CD4-positive, alpha-beta T cell (primary cell): Measurements from ENCODE around the gene TMEM54. TPM values are rescaled to one million over a fixed set of nuclear protein-coding genes. Genes with fewer than 3 reads are reported as not detected.

Experiments
- ATAC-seq: fragments of 200-7000 bp; cut with Tn5 transposase; one replicate; pipeline ENCODE4 v1.10.0; 2022; ENCODE audit warnings: mild to moderate bottlenecking; ENCODE audit not compliant: poor library complexity
- CTCF ChIA-PET: fragments of 350-600 bp; sonication (Branson Sonifier 250); formaldehyde crosslinking; loops from one replicate; lab custom pipeline; 2021; ENCODE audit warnings: antibody characterized with exemption, inconsistent platforms; lab: Charles Lee
- POLR2A ChIA-PET: fragments of 350-600 bp; sonication (Branson Sonifier 250); formaldehyde crosslinking; loops from one replicate; lab custom pipeline; 2021; ENCODE audit warnings: antibody characterized with exemption, inconsistent platforms; lab: Charles Lee
- DNase-seq, 14 experiments: peaks; one replicate each; pipeline ENCODE4 v3.0.0-alpha.2; 2013 to 2020; ENCODE audit warnings: mixed read lengths in 2 of 14
- H3K27ac ChIP-seq, 2 donors: one replicate each; pipeline versions ENCODE4 v1.5.1 to v1.7.0; 2013; ENCODE audit warnings: low read length in 2 of 2, low read depth in 1 of 2, mild to moderate bottlenecking in 1 of 2
- H3K27me3 ChIP-seq, 2 experiments: 1 replicate in 1 of 2; 2 replicates in 1 of 2; pipeline versions ENCODE4 v1.6.1 to v1.7.0; 2013; ENCODE audit warnings: low read length in 2 of 2, control low read depth in 1 of 2, mild to moderate bottlenecking in 1 of 2, moderate library complexity in 1 of 2; ENCODE audit not compliant: insufficient read depth in 2 of 2, control insufficient read depth in 1 of 2
- H3K36me3 ChIP-seq: one replicate; pipeline ENCODE4 v1.6.1; 2013; ENCODE audit warnings: low read length, control low read depth; ENCODE audit not compliant: insufficient read depth
- H3K4me1 ChIP-seq: one replicate; pipeline ENCODE4 v1.6.1; 2013; ENCODE audit warnings: low read length, control low read depth; ENCODE audit not compliant: insufficient read depth
- H3K4me3 ChIP-seq: one replicate; pipeline ENCODE4 v1.5.1; 2013; ENCODE audit warnings: mild to moderate bottlenecking, low read length, moderate library complexity
- H3K9me3 ChIP-seq, 2 experiments: 1 replicate in 1 of 2; 2 replicates in 1 of 2; pipeline versions ENCODE4 v1.6.1 to v1.7.0; 2013; ENCODE audit warnings: low read length in 2 of 2, mild to moderate bottlenecking in 2 of 2, control low read depth in 1 of 2, moderate library complexity in 1 of 2; ENCODE audit not compliant: control insufficient read depth in 1 of 2, insufficient read depth in 1 of 2
- H3K27ac Mint-ChIP-seq: one replicate; pipeline ENCODE4 v1.8.0; 2020; ENCODE audit warnings: mixed read lengths
- H3K27me3 Mint-ChIP-seq: one replicate; pipeline ENCODE4 v1.8.0; 2021; ENCODE audit warnings: mixed read lengths
- H3K36me3 Mint-ChIP-seq: one replicate; pipeline ENCODE4 v1.8.0; 2021; ENCODE audit warnings: low read depth, mixed read lengths
- H3K4me1 Mint-ChIP-seq: one replicate; pipeline ENCODE4 v1.8.0; 2021; ENCODE audit warnings: low read depth, mixed read lengths
- H3K4me3 Mint-ChIP-seq: one replicate; pipeline ENCODE4 v1.8.0; 2020; ENCODE audit warnings: mild to moderate bottlenecking, mixed read lengths
- H3K9me3 Mint-ChIP-seq: one replicate; pipeline ENCODE4 v1.8.0; 2020; ENCODE audit warnings: mixed read lengths
- CTCF ChIP-seq: fragments of 200-600 bp; IDR thresholded peaks from one replicate; pipeline ENCODE4 v1.8.0; 2022; ENCODE audit warnings: antibody characterized with exemption, mild to moderate bottlenecking
- intact Hi-C, 2 experiments: fragments of 100-400 bp; cut with DNase I in 1 of 2; cut with micrococcal nuclease in 1 of 2; formaldehyde crosslinking; loops; one replicate each; pipeline versions ENCODE4 v1.15.1 to v1.9.0; 2023 to 2025; cut with DNase I, micrococcal nuclease
- total RNA-seq, 174 experiments: library from RNA in 2 of 174; stranded (reverse) in 2 of 174; gene quantifications; one replicate each; pipeline ENCODE4 v1.2.3 and lab custom pipeline; 2021 to 2026

The TMEM54 gene
- total RNA-seq, 2 experiments from 2014 or later: not detected

GRCh38 chr1:32876341-32877210, 24.6 kb downstream of the TMEM54 start:
- H3K27ac ChIP-seq: no peak overlapping the region
- TF ChIP-seq CTCF: peak; percentile 76
- H3K9me3 ChIP-seq: no peaks in the 10 kb centered on the region
- peaks cover 17 to 25% of the 10 kb centered on the region in 2 experiments for H3K27me3 ChIP-seq
- intact Hi-C loops: loop anchor here (1.0 to 5.0 kb wide), 2 partner anchors 210 to 211 kb away; no protein-coding TSS in a partner anchor
- CTCF ChIA-PET: interaction anchor here (0.5 to 1.6 kb wide), 5 partner anchors 14 to 210 kb away, joined by 3 to 4 read pairs (median 3); no protein-coding TSS in a partner anchor
- DNase-seq (peak in 13 of 14 experiments; percentile 30 to 77 (median 46)), ATAC-seq (peak; percentile 85)
- no peak overlapping the region for H3K4me3 ChIP-seq
- H3K4me1 ChIP-seq: peaks cover 15% of the 10 kb centered on the region
- no peaks in the 10 kb centered on the region for H3K36me3 Mint-ChIP-seq
- H3K4me3 Mint-ChIP-seq: no peak overlapping the region
- H3K9me3 Mint-ChIP-seq: no peaks in the 10 kb centered on the region
- peaks cover 1% of the 10 kb centered on the region for H3K4me1 Mint-ChIP-seq
- H3K27ac Mint-ChIP-seq: no peak overlapping the region
- H3K27me3 Mint-ChIP-seq: peaks cover 66% of the 10 kb centered on the region
- no peaks in the 10 kb centered on the region for H3K36me3 ChIP-seq
- POLR2A ChIA-PET: no interaction called here

- Mint-ChIP-seq H3K4me3 (no peak overlapping the region), H3K27ac (no peak overlapping the region), H3K4me1 (peaks cover 9% of the 10 kb centered on the region), H3K9me3 (no peaks in the 10 kb centered on the region), H3K27me3 (peaks cover 66% of the 10 kb centered on the region), H3K36me3 (no peaks in the 10 kb centered on the region)
- Histone ChIP-seq H3K27ac (no peak overlapping the region), H3K4me3 (no peak overlapping the region), H3K9me3 (no peaks in the 10 kb centered on the region), H3K4me1 (peaks cover 24% of the 10 kb centered on the region), H3K36me3 (no peaks in the 10 kb centered on the region), H3K27me3 (peaks cover 27 to 35% of the 10 kb centered on the region in 2 experiments)
- DNase-seq (no peak), ATAC-seq (no peak)
- CTCF ChIA-PET: interaction anchor here (0.7 kb wide), 1 partner anchor 163 kb away, joined by 3 read pairs; no protein-coding TSS in a partner anchor
- intact Hi-C loops: loop anchor here in 1 of 2 experiments (5.0 kb wide), 1 partner anchor 212 kb away; no protein-coding TSS in a partner anchor
- POLR2A ChIA-PET: no interaction called here
- TF ChIP-seq CTCF: no peak
Observed at GRCh38 chr1:32874860-32875752, 26.1 kb downstream of the TMEM54 start.

GRCh38 chr1:32873484-32873883, 27.7 kb downstream of the TMEM54 start:
- ChIA-PET CTCF (no interaction called here), POLR2A (no interaction called here)
- peaks cover 26% of the 10 kb centered on the region for H3K4me1 ChIP-seq
- TF ChIP-seq CTCF: no peak
- H3K9me3 ChIP-seq: no peaks in the 10 kb centered on the region
- Mint-ChIP-seq H3K27ac (no peak overlapping the region), H3K4me3 (no peak overlapping the region), H3K4me1 (peaks cover 15% of the 10 kb centered on the region), H3K9me3 (no peaks in the 10 kb centered on the region), H3K27me3 (peaks cover 83% of the 10 kb centered on the region), H3K36me3 (no peaks in the 10 kb centered on the region)
- no peak overlapping the region for H3K4me3 ChIP-seq
- H3K36me3 ChIP-seq: no peaks in the 10 kb centered on the region
- no peak for ATAC-seq
- H3K27me3 ChIP-seq: peaks cover 36 to 40% of the 10 kb centered on the region in 2 experiments
- intact Hi-C loops: loop anchor here (2.0 kb wide), 1 partner anchor 353 kb away; no protein-coding TSS in a partner anchor
- H3K27ac ChIP-seq: no peak overlapping the region
- DNase-seq: peak in 1 of 14 experiments; percentile 6
